Measurements from ENCODE around the gene MOSPD3.

- TF ChIP-seq, protein P1, sequence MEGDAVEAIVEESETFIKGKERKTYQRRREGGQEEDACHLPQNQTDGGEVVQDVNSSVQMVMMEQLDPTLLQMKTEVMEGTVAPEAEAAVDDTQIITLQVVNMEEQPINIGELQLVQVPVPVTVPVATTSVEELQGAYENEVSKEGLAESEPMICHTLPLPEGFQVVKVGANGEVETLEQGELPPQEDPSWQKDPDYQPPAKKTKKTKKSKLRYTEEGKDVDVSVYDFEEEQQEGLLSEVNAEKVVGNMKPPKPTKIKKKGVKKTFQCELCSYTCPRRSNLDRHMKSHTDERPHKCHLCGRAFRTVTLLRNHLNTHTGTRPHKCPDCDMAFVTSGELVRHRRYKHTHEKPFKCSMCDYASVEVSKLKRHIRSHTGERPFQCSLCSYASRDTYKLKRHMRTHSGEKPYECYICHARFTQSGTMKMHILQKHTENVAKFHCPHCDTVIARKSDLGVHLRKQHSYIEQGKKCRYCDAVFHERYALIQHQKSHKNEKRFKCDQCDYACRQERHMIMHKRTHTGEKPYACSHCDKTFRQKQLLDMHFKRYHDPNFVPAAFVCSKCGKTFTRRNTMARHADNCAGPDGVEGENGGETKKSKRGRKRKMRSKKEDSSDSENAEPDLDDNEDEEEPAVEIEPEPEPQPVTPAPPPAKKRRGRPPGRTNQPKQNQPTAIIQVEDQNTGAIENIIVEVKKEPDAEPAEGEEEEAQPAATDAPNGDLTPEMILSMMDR (conservative IDR thresholded peaks at IDR 0.05 in 1 of 2, IDR thresholded peaks at IDR 0.05 in 1 of 2; ENCODE audit: extremely low read depth in 1 of 2, insufficient read depth in 1 of 2, low read depth in 1 of 2, low read length in 2 of 2) = no peak
- TF ChIP-seq EZH2 (IDR thresholded peaks at IDR 0.05; ENCODE audit: borderline replicate concordance, low read length) = no peak
Observed at GRCh38 chr7:100582650-100583049, 29.7 kb upstream of the MOSPD3 start.
